Measurements from ENCODE around the gene RGPD5. TPM values are rescaled to one million over a fixed set of nuclear protein-coding genes. Genes with fewer than 3 reads are reported as not detected.
"Not testable (repeated sequence)": the region's sequence is repeated elsewhere in the genome, so short reads cannot be mapped to it uniquely, and the experiment has no call there.

RGPD5 gene
- total and polyA plus RNA-seq, 2 of the 8 experiments (the other 6 are each of a cell fraction or from before 2014, with no cell fraction given), result 2.9 to 26.1 TPM

- H2AFZ ChIP-seq (ENCODE audit: low read length); H4K91ac ChIP-seq (replicated peaks; ENCODE audit: insufficient read length, low read length); H3K9ac ChIP-seq (replicated peaks in 1 of 4; ENCODE audit: extremely low read depth in 1 of 4, low read depth in 3 of 4, low read length in 3 of 4); H2BK5ac ChIP-seq (ENCODE audit: low read depth, low read length); H3K18ac ChIP-seq (ENCODE audit: extremely low read depth, low read length); H3K36me3 ChIP-seq (ENCODE audit: control insufficient read depth in 2 of 4, insufficient read depth in 4 of 4, low read length in 3 of 4); H3K23me2 ChIP-seq (ENCODE audit: low read depth, low read length); H3K23ac ChIP-seq (ENCODE audit: insufficient read length); H3K4me1 ChIP-seq (replicated peaks in 1 of 4; ENCODE audit: control insufficient read depth in 3 of 4, insufficient read depth in 4 of 4, low read length in 3 of 4); H3K27me3 ChIP-seq (replicated peaks in 1 of 4; ENCODE audit: control insufficient read depth in 3 of 4, extremely low read depth in 1 of 4, insufficient read depth in 3 of 4, low read length in 3 of 4); H2BK15ac ChIP-seq (ENCODE audit: low read length); H3K4me2 ChIP-seq (ENCODE audit: insufficient read depth in 1 of 2, low read depth in 2 of 2, low read length in 2 of 2); H3K4me3 ChIP-seq (ENCODE audit: extremely low read depth in 1 of 4, insufficient read depth in 2 of 4, low read depth in 3 of 4, low read length in 4 of 4); H3K56ac ChIP-seq (replicated peaks; ENCODE audit: insufficient read length, low read depth, low read length); DNase-seq (ENCODE audit: low read depth in 1 of 2, low spot score in 2 of 2); H4K20me1 ChIP-seq (replicated peaks in 1 of 2; ENCODE audit: control insufficient read depth in 1 of 2, insufficient read depth in 2 of 2, low read length in 2 of 2); H2AK5ac ChIP-seq (ENCODE audit: low read depth, low read length); H2BK12ac ChIP-seq (ENCODE audit: low read depth, low read length); H4K8ac ChIP-seq (ENCODE audit: extremely low read depth, insufficient read depth, low read length); H3K27ac ChIP-seq (ENCODE audit: low read depth, low read length); H3K14ac ChIP-seq (ENCODE audit: insufficient read length); H3K79me2 ChIP-seq (ENCODE audit: control insufficient read depth in 1 of 2, insufficient read depth in 2 of 2, low read length in 2 of 2); CTCF ChIA-PET (ENCODE audit: partially characterized antibody); H3K9me3 ChIP-seq (ENCODE audit: insufficient read depth in 2 of 2, low read depth in 1 of 2, low read length in 1 of 2); H2BK120ac ChIP-seq (replicated peaks; ENCODE audit: low read depth, low read length); POLR2A ChIA-PET (ENCODE audit: partially characterized antibody); H3K4ac ChIP-seq (replicated peaks; ENCODE audit: insufficient read length, low read depth, low read length); H4K5ac ChIP-seq (ENCODE audit: insufficient read length, low read depth, low read length); H3K79me1 ChIP-seq (ENCODE audit: low read depth, low read length); H2BK20ac ChIP-seq (ENCODE audit: low read length); FAIRE-seq: not testable (repeated sequence)
- whole genome bisulfite sequencing, 2 experiments (ENCODE audit: extremely low coverage in 1 of 2, insufficient coverage in 1 of 2, insufficient read length in 1 of 2, insufficient replicate concordance in 2 of 2, low coverage in 1 of 2, low lambda C conversion rate in 2 of 2, missing lambda C conversion rate in 1 of 2), result 100% methylated on average over 1 of the region's 5 CpGs; no CpG with 5 or more reads in 1 of the 2 experiments
Measured at GRCh38 chr2:109761976-109762375, 32.1 kb upstream of the RGPD5 start.

- H3K56ac ChIP-seq (replicated peaks; ENCODE audit: insufficient read length, low read depth, low read length), result not testable (repeated sequence)
Measured at GRCh38 chr2:109766074-109766473, 28.0 kb upstream of the RGPD5 start.

More at GRCh38 chr2:109766074-109766473, 28.0 kb upstream of the RGPD5 start:
- H4K8ac ChIP-seq (ENCODE audit: extremely low read depth, insufficient read depth, low read length); H4K20me1 ChIP-seq (replicated peaks in 1 of 2; ENCODE audit: control insufficient read depth in 1 of 2, insufficient read depth in 2 of 2, low read length in 2 of 2); H3K4me2 ChIP-seq (ENCODE audit: insufficient read depth in 1 of 2, low read depth in 2 of 2, low read length in 2 of 2); H3K4me1 ChIP-seq (replicated peaks in 1 of 4; ENCODE audit: control insufficient read depth in 3 of 4, insufficient read depth in 4 of 4, low read length in 3 of 4); H3K23ac ChIP-seq (ENCODE audit: insufficient read length); H2BK20ac ChIP-seq (ENCODE audit: low read length); H3K27ac ChIP-seq (ENCODE audit: low read depth, low read length); H2BK5ac ChIP-seq (ENCODE audit: low read depth, low read length); CTCF ChIA-PET (ENCODE audit: partially characterized antibody); DNase-seq (ENCODE audit: low read depth in 1 of 2, low spot score in 2 of 2); H3K9me3 ChIP-seq (ENCODE audit: insufficient read depth in 2 of 2, low read depth in 1 of 2, low read length in 1 of 2); H2AFZ ChIP-seq (ENCODE audit: low read length); H2BK120ac ChIP-seq (replicated peaks; ENCODE audit: low read depth, low read length); H3K4ac ChIP-seq (replicated peaks; ENCODE audit: insufficient read length, low read depth, low read length); H2AK5ac ChIP-seq (ENCODE audit: low read depth, low read length); H2BK15ac ChIP-seq (ENCODE audit: low read length); H3K9ac ChIP-seq (replicated peaks in 1 of 4; ENCODE audit: extremely low read depth in 1 of 4, low read depth in 3 of 4, low read length in 3 of 4); H3K79me1 ChIP-seq (ENCODE audit: low read depth, low read length); H3K4me3 ChIP-seq (ENCODE audit: extremely low read depth in 1 of 4, insufficient read depth in 2 of 4, low read depth in 3 of 4, low read length in 4 of 4); H3K23me2 ChIP-seq (ENCODE audit: low read depth, low read length); POLR2A ChIA-PET (ENCODE audit: partially characterized antibody); H3K36me3 ChIP-seq (ENCODE audit: control insufficient read depth in 2 of 4, insufficient read depth in 4 of 4, low read length in 3 of 4); H4K91ac ChIP-seq (replicated peaks; ENCODE audit: insufficient read length, low read length); FAIRE-seq; H3K27me3 ChIP-seq (replicated peaks in 1 of 4; ENCODE audit: control insufficient read depth in 3 of 4, extremely low read depth in 1 of 4, insufficient read depth in 3 of 4, low read length in 3 of 4); H3K14ac ChIP-seq (ENCODE audit: insufficient read length); H4K5ac ChIP-seq (ENCODE audit: insufficient read length, low read depth, low read length); H3K79me2 ChIP-seq (ENCODE audit: control insufficient read depth in 1 of 2, insufficient read depth in 2 of 2, low read length in 2 of 2); H3K18ac ChIP-seq (ENCODE audit: extremely low read depth, low read length); H2BK12ac ChIP-seq (ENCODE audit: low read depth, low read length): not testable (repeated sequence)
- WGBS, 2 experiments (ENCODE audit: extremely low coverage in 1 of 2, insufficient coverage in 1 of 2, insufficient read length in 1 of 2, insufficient replicate concordance in 2 of 2, low coverage in 1 of 2, low lambda C conversion rate in 2 of 2, missing lambda C conversion rate in 1 of 2), result 84% methylated on average over 4 of the region's 11 CpGs; no CpG with 5 or more reads in 1 of the 2 experiments

All from H1 (cell line).